Measurements from ENCODE around the gene PRRT4.

- TF ChIP-seq ZBTB21 (tag by site-specific recombination; IDR thresholded peaks at IDR 0.05): no peak
- TF ChIP-seq ZNF530 (tag by site-specific recombination; IDR thresholded peaks at IDR 0.05; ENCODE audit: low read depth): no peak
- TF ChIP-seq ZBTB11 (tag by site-specific recombination; conservative IDR thresholded peaks at IDR 0.05; ENCODE audit: low read depth): no peak
- TF ChIP-seq ZNF473 (tag by site-specific recombination; IDR thresholded peaks at IDR 0.05): no peak
- no peak for TF ChIP-seq ZNF174 (tag by site-specific recombination; IDR thresholded peaks at IDR 0.05)
- TF ChIP-seq ZNF555 (tag by site-specific recombination; conservative IDR thresholded peaks at IDR 0.05): no peak
Measured at GRCh38 chr7:128307061-128307460, 54.4 kb downstream of the PRRT4 start.
